Neural progenitor cell (in vitro differentiated cells): ENCODE measurements around the gene ANKRD36. TPM values are rescaled to one million over a fixed set of nuclear protein-coding genes. Genes with fewer than 3 reads are reported as not detected.
"Not testable (repeated sequence)": the region's sequence is repeated elsewhere in the genome, so short reads cannot be mapped to it uniquely, and the experiment has no call there.

ENCODE experiments used
- DNase-seq: peaks from one replicate; pipeline ENCODE4 v3.0.0-alpha.2; 2016; ENCODE audit warnings: low spot score
- H2AFZ ChIP-seq: fragments of 200-600 bp; sonication (generic); replicated peaks from 2 replicates; pipeline ENCODE4 v1.6.1; 2016; ENCODE audit warnings: antibody characterized with exemption
- H3F3A ChIP-seq: fragments of 200-600 bp; sonication (generic); 2 replicates; pipeline ENCODE4 v1.6.1; 2016; ENCODE audit warnings: antibody characterized with exemption, low read depth
- H3K27ac ChIP-seq: fragments of 200-600 bp; sonication (generic); 2 replicates; pipeline ENCODE4 v1.5.1; 2016; ENCODE audit warnings: mild to moderate bottlenecking
- H3K27me3 ChIP-seq: fragments of 200-600 bp; sonication (generic); 2 replicates; pipeline ENCODE4 v1.6.1; 2016; ENCODE audit warnings: mild to moderate bottlenecking, moderate library complexity
- H3K36me3 ChIP-seq: fragments of 200-600 bp; sonication (generic); 2 replicates; pipeline ENCODE4 v1.5.1; 2016
- H3K4me1 ChIP-seq: fragments of 200-600 bp; sonication (generic); 2 replicates; pipeline ENCODE4 v1.6.1; 2016; ENCODE audit warnings: mixed run types
- H3K4me2 ChIP-seq: fragments of 200-600 bp; sonication (generic); 2 replicates; pipeline ENCODE4 v1.6.1; 2016
- H3K4me3 ChIP-seq: fragments of 200-600 bp; sonication (generic); 2 replicates; pipeline ENCODE4 v1.5.1; 2016
- H3K79me2 ChIP-seq: fragments of 200-600 bp; sonication (generic); 2 replicates; pipeline ENCODE4 v1.6.1; 2016; ENCODE audit warnings: low read depth
- H3K9ac ChIP-seq: fragments of 200-600 bp; sonication (generic); 2 replicates; pipeline ENCODE4 v1.6.1; 2016
- H3K9me3 ChIP-seq: fragments of 200-600 bp; sonication (generic); 2 replicates; pipeline ENCODE4 v1.5.1; 2016; ENCODE audit warnings: low read depth
- H4K20me1 ChIP-seq: fragments of 200-600 bp; sonication (generic); 2 replicates; pipeline ENCODE4 v1.6.1; 2016; ENCODE audit warnings: low read depth
- H3K27ac Mint-ChIP-seq: 3 replicates; pipeline ENCODE4 v1.8.0; 2021; ENCODE audit warnings: mixed read lengths
- H3K27me3 Mint-ChIP-seq: 2 replicates; pipeline ENCODE4 v1.8.0; 2022; ENCODE audit warnings: low read depth, mild to moderate bottlenecking, inconsistent platforms, moderate library complexity, mixed read lengths; ENCODE audit not compliant: insufficient read depth
- H3K36me3 Mint-ChIP-seq: 3 replicates; pipeline ENCODE4 v1.8.0; 2021; ENCODE audit warnings: mixed read lengths
- H3K4me1 Mint-ChIP-seq: 3 replicates; pipeline ENCODE4 v1.8.0; 2021; ENCODE audit warnings: mixed read lengths
- H3K4me3 Mint-ChIP-seq: 3 replicates; pipeline ENCODE4 v1.8.0; 2021; ENCODE audit warnings: mild to moderate bottlenecking, moderate library complexity, mixed read lengths
- H3K9me3 Mint-ChIP-seq: 3 replicates; pipeline ENCODE4 v1.8.0; 2020; ENCODE audit warnings: mixed read lengths
- EZH2 ChIP-seq: fragments of 200-600 bp; sonication (generic); IDR thresholded peaks from 2 replicates; pipeline ENCODE4 v1.6.1; 2017; ENCODE audit warnings: antibody characterized with exemption, mild to moderate bottlenecking, moderate library complexity
- EZH2phosphoT487 ChIP-seq: fragments of 200-600 bp; sonication (generic); IDR thresholded peaks from 2 replicates; pipeline ENCODE4 v1.6.1; 2017; ENCODE audit warnings: antibody characterized with exemption
- total RNA-seq: library from RNA; depleted of rRNA; stranded (reverse); fragments of >200 nt; gene quantifications from 2 replicates; pipeline ENCODE4 v1.2.3, GENCODE V29; 2015; ENCODE audit warnings: low replicate concordance
- TF ChIP-seq, protein P1 (sequence below): fragments of 200-600 bp; sonication (generic); IDR thresholded peaks from 2 replicates; pipeline ENCODE4 v1.5.1; 2017; ENCODE audit warnings: antibody characterized with exemption, mild to moderate bottlenecking

ANKRD36 gene
- total RNA-seq, 1 donor from 2014 or later = 57.2 TPM

DNA sequence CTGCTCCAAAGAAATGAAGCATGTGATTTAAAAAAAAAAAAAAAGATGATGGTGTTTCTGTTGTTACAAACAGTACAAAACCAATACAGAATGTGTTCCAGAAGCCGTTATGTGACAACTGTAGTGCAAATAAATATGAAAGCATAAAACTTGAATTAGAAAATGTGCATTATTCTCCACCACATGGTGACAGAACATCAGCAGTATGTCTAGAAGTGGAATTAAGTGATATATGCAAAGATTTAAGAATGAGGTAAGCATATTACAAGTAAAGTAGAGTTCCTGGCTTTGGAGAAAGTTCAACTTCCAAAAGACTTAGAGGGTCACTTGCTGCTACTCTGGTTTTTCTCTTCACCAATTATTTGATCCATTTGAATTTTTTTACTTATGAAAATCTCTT is 120.0 kb downstream of the ANKRD36 start:
- not testable (repeated sequence) for H3K36me3 Mint-ChIP-seq, H3K4me3 ChIP-seq, H3F3A ChIP-seq, H3K27ac ChIP-seq, H2AFZ ChIP-seq, H3K79me2 ChIP-seq, H3K27ac Mint-ChIP-seq, H3K4me1 ChIP-seq, H3K4me1 Mint-ChIP-seq, H3K27me3 Mint-ChIP-seq, H3K36me3 ChIP-seq, H3K27me3 ChIP-seq, H4K20me1 ChIP-seq, DNase-seq, H3K9ac ChIP-seq, H3K4me3 Mint-ChIP-seq, H3K9me3 Mint-ChIP-seq, H3K4me2 ChIP-seq, H3K9me3 ChIP-seq

DNA sequence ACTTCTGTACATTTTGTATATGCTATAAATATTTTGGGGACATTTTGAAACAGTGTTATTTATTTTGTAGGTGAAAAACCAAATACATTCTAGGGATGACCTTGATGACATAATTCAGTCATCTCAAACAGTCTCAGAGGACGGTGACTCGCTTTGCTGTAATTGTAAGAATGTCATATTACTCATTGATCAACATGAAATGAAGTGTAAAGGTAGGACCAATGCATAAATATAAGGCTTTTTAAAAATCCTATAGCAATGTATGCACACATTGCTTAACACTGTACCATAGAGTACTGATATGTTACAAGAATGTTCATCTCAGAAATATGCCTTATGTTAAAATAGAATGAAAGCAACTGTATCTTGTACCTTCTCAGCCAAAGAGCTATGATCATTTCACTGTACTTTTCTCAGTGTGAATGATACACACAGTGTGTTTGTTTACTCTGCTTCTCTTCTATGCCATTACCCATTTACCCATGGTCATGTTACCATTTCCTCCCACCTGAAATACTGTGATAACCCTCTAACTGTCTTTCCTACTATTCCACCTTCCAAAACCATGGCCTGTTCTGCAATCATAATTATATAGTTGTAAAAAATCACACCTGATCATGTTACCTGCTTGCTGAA is 120.8 kb downstream of the ANKRD36 start:
- H3K4me1 Mint-ChIP-seq, H3K36me3 ChIP-seq, H3K27ac ChIP-seq, H3K9me3 Mint-ChIP-seq, H3K79me2 ChIP-seq, H3K27me3 Mint-ChIP-seq, H3K36me3 Mint-ChIP-seq, H3K4me1 ChIP-seq, H3F3A ChIP-seq, H3K27me3 ChIP-seq, H3K4me3 Mint-ChIP-seq, H4K20me1 ChIP-seq, H3K9me3 ChIP-seq, H2AFZ ChIP-seq, H3K9ac ChIP-seq, H3K4me3 ChIP-seq, H3K4me2 ChIP-seq, H3K27ac Mint-ChIP-seq, DNase-seq: not testable (repeated sequence)

DNA sequence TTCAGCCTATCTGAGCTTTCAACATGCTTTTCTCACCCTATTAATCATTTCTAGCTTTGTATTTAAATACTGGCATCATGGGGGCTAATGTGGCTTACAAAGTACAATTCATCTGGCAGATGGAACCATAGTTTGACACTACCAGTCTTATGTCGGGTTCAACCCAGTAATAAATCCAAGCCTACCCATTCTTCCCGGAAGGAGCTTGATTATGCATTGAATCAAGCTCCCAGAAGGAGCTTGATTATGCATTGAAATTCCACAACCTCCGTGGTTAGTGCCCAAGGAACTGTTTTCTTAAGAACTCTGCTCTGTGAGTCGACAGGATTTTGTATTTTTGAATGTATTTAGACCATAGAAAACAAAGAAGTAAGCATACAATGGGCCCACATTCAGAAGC is 148.2 kb downstream of the ANKRD36 start:
- H3K4me1 Mint-ChIP-seq = not testable (repeated sequence)

DNA sequence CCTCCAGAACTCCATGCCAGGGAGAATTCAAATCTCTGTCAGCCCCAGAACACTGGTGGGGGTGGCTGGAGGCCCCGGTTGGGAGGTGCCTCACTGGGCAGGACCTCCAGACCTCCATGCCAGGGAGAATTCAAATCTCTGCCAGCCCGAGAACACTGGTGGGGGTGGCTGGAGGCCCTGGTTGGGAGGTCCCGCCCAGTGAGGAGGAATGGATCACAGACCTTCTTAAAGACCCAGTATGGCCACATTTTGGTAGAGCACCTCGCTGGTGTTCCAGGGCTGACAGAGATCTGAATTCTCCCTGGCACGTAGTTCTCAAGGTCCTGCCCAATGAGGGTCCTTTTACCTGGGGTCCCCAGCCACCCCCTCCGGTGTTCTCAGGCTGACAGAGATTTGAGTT is 153.5 kb downstream of the ANKRD36 start:
- H2AFZ ChIP-seq, H3K27me3 Mint-ChIP-seq: not testable (repeated sequence)

More for the DNA sequence above, 148.2 kb downstream of the ANKRD36 start:
- not testable (repeated sequence) for H3K4me1 ChIP-seq, H2AFZ ChIP-seq, H3K79me2 ChIP-seq, H3K27ac Mint-ChIP-seq, H3F3A ChIP-seq, DNase-seq, H3K27ac ChIP-seq, H4K20me1 ChIP-seq, H3K27me3 Mint-ChIP-seq, H3K4me2 ChIP-seq, H3K9ac ChIP-seq, H3K4me3 ChIP-seq, H3K4me3 Mint-ChIP-seq, H3K9me3 ChIP-seq, H3K36me3 ChIP-seq, H3K9me3 Mint-ChIP-seq, H3K36me3 Mint-ChIP-seq, H3K27me3 ChIP-seq

DNA sequence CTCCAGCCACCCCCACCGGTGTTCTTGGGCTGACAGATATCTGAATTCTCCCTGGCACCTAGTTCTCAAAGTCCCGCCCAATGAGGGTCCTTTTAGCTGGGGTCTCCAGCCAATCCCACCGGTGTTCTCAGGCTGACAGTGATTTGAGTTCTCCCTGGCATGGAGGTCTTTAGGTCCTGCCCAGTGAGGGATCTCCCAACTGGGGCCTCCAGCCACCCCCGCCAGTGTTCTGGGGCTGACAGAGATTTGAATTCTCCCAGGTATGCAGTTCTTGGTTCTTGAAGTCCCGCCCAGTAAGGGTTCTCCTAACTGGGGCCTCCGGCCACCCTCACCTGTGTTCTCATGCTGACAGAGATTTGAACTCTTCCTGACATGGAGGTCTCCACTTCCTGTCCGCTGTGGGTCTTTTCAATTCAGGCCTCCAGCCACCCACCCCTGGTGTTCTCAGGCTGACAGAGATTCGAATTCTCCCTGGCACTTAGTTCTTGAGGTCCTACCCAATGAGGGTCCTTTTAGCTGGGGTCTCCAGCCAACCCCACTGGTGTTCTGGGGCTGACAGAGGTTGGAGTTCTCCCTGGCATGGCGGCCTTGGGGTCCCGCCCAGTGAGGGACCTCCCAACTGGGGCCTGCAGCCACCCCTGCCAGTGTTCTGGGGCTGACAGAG is 154.6 kb downstream of the ANKRD36 start:
- Histone ChIP-seq H3K4me1 (no peaks in the 10 kb centered on the region), H3K9me3 (no peaks in the 10 kb centered on the region), H3K36me3 (no peaks in the 10 kb centered on the region), H3K4me3 (no peak overlapping the region), H3K27ac (no peak overlapping the region), H3K4me2 (no peak overlapping the region), H3K79me2 (no peaks in the 10 kb centered on the region), H2AFZ (no peak overlapping the region), H3F3A (no peaks in the 10 kb centered on the region), H3K27me3 (no peaks in the 10 kb centered on the region), H4K20me1 (no peaks in the 10 kb centered on the region), H3K9ac (no peak overlapping the region)
- Mint-ChIP-seq H3K27me3 (no peaks in the 10 kb centered on the region), H3K4me3 (no peak overlapping the region), H3K36me3 (peaks cover 6% of the 10 kb centered on the region), H3K9me3 (peaks cover 7% of the 10 kb centered on the region), H3K27ac (no peak overlapping the region), H3K4me1 (no peaks in the 10 kb centered on the region)
- DNase-seq = peak; percentile 1
- TF ChIP-seq EZH2 = no peak
- no peak for TF ChIP-seq EZH2phosphoT487
- TF ChIP-seq, protein P1, sequence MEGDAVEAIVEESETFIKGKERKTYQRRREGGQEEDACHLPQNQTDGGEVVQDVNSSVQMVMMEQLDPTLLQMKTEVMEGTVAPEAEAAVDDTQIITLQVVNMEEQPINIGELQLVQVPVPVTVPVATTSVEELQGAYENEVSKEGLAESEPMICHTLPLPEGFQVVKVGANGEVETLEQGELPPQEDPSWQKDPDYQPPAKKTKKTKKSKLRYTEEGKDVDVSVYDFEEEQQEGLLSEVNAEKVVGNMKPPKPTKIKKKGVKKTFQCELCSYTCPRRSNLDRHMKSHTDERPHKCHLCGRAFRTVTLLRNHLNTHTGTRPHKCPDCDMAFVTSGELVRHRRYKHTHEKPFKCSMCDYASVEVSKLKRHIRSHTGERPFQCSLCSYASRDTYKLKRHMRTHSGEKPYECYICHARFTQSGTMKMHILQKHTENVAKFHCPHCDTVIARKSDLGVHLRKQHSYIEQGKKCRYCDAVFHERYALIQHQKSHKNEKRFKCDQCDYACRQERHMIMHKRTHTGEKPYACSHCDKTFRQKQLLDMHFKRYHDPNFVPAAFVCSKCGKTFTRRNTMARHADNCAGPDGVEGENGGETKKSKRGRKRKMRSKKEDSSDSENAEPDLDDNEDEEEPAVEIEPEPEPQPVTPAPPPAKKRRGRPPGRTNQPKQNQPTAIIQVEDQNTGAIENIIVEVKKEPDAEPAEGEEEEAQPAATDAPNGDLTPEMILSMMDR = no peak

More for the DNA sequence above, 153.5 kb downstream of the ANKRD36 start:
- not testable (repeated sequence) for H3K36me3 Mint-ChIP-seq, DNase-seq, H3K9me3 Mint-ChIP-seq, H3F3A ChIP-seq, H3K36me3 ChIP-seq, H3K79me2 ChIP-seq, H3K4me1 ChIP-seq, H3K4me1 Mint-ChIP-seq, H3K27ac Mint-ChIP-seq, H3K9ac ChIP-seq, H3K27ac ChIP-seq, H3K4me3 Mint-ChIP-seq, H3K9me3 ChIP-seq, H3K4me3 ChIP-seq, H3K4me2 ChIP-seq, H4K20me1 ChIP-seq, H3K27me3 ChIP-seq

DNA sequence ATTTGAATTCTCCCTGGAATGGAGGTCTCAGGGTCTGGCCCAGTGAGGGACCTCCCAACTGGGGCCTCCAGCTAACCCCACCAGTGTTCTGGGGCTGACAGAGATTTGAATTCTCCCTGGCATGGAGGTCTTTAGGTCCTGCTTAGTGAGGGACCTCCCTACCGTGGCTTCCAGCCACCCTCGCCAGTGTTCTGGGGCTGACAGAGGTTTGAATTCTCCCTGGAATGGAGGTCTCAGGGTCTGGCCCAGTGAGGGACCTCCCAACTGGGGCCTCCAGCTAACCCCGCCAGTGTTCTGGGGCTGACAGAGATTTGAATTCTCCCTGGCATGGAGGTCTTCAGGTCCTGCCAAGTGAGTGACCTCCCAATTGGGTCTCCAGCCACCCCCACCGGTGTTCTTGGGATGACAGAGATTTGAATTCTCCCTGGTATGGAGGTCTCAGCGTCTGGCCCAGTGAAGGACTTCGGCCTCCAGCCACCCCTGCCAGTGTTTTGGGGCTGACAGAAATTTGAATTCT is 155.2 kb downstream of the ANKRD36 start:
- H3K9me3 Mint-ChIP-seq, H3K27ac Mint-ChIP-seq, H3K9ac ChIP-seq, H3K27me3 ChIP-seq, H4K20me1 ChIP-seq, H3K27ac ChIP-seq, H3K4me1 ChIP-seq, H3K4me1 Mint-ChIP-seq, DNase-seq, H3F3A ChIP-seq, H3K9me3 ChIP-seq, H2AFZ ChIP-seq, H3K36me3 ChIP-seq, H3K4me3 Mint-ChIP-seq, H3K36me3 Mint-ChIP-seq, H3K79me2 ChIP-seq, H3K4me2 ChIP-seq, H3K4me3 ChIP-seq, H3K27me3 Mint-ChIP-seq: not testable (repeated sequence)

DNA sequence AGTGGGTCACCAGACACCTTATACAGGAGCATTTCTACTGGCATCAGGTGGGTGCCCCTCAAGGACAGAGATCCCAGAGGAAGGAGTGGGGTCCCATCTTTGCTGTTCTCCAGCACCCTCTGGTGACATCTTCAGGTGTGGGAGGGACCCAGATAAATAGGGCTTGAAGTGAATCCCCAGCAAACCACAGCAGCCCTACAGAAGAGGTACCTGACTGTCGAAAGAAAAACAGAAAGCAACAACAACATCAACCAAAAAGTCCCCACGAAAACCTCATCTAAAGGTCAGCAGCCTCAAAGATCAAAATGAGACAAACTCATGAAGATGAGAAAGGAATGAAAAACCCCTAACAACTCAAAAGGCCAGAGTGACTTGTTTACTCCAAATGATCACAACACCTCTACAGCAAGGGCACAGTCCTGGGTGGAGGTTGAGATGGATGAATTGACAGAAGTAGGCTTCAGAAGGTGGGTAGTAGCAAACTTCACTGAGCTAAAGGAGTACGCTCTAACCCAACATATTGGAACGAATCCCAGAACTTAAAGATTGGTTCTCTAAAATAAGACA is 163.4 kb downstream of the ANKRD36 start:
- not testable (repeated sequence) for H3K27me3 ChIP-seq, H3K79me2 ChIP-seq, H3K4me3 ChIP-seq, H3K4me1 Mint-ChIP-seq, H2AFZ ChIP-seq, H3K27me3 Mint-ChIP-seq, H3K36me3 ChIP-seq, H3F3A ChIP-seq, H3K27ac ChIP-seq, DNase-seq, H3K4me1 ChIP-seq, H3K9me3 ChIP-seq, H3K9me3 Mint-ChIP-seq, H3K27ac Mint-ChIP-seq, H4K20me1 ChIP-seq, H3K4me3 Mint-ChIP-seq, H3K36me3 Mint-ChIP-seq, H3K9ac ChIP-seq, H3K4me2 ChIP-seq
